Measurements from ENCODE around the gene SAMM50.

The SAMM50 gene

GRCh38 chr22:43955040-43955882 is at the start of gene SAMM50:
Gene SAMM50, plus strand, starts transcription at chr22:43955442. Its CDS starts 136 bp downstream, at chr22:43955578.
- H3K27me3 Mint-ChIP-seq: peaks cover 9% of the 10 kb centered on the region
- H3K9me3 Mint-ChIP-seq: no peaks in the 10 kb centered on the region
- H3K4me1 Mint-ChIP-seq (ENCODE audit: low read depth): peaks cover 33% of the 10 kb centered on the region
- peak within 1 kb of the TSS; percentile 91 for H3K27ac Mint-ChIP-seq
- peaks cover 23% of the 10 kb centered on the region for H3K36me3 Mint-ChIP-seq (ENCODE audit: low read depth)
- intact Hi-C loops (cut with micrococcal nuclease): loop anchor here (5.0 kb wide), 1 partner anchor 143 kb away; the partner anchor contains the start of gene EFCAB6
- peak within 1 kb of the TSS; percentile 93 for H3K4me3 Mint-ChIP-seq

DNA sequence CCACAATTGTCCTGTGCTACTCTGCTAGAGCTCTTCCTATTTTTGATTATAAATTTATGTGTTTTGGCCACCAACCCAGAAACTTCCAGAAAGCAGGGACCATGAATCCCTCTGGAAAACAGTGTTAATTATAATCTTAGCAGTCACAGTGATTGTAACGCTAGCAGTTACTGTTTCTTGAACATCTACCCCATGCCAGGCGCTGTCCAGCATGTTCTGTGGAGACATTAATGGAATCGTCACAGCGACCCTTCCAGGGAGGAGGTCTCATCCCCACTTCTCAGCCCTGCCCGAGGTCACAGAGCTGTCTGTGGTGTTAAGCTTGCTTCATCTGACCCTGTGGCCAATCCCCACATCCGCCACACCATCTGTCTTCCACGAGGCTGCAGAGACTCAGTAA is 49.6 kb upstream of the SAMM50 start:
- Mint-ChIP-seq H3K9me3 (no peaks in the 10 kb centered on the region), H3K36me3 (ENCODE audit: low read depth) (no peaks in the 10 kb centered on the region), H3K27me3 (peaks cover 11% of the 10 kb centered on the region), H3K4me3 (no peak overlapping the region), H3K27ac (no peak overlapping the region), H3K4me1 (ENCODE audit: low read depth) (no peaks in the 10 kb centered on the region)
- intact Hi-C loops (cut with micrococcal nuclease): no loop called here

GRCh38 chr22:43909708-43910107 is 45.5 kb upstream of the SAMM50 start:
- H3K36me3 Mint-ChIP-seq (ENCODE audit: low read depth): no peaks in the 10 kb centered on the region
- H3K4me1 Mint-ChIP-seq (ENCODE audit: low read depth): peaks cover 6% of the 10 kb centered on the region
- peaks cover 22% of the 10 kb centered on the region for H3K27me3 Mint-ChIP-seq
- no peak overlapping the region for H3K27ac Mint-ChIP-seq
- peaks cover 9% of the 10 kb centered on the region for H3K9me3 Mint-ChIP-seq
- no peak overlapping the region for H3K4me3 Mint-ChIP-seq
- intact Hi-C loops (cut with micrococcal nuclease): no loop called here

DNA sequence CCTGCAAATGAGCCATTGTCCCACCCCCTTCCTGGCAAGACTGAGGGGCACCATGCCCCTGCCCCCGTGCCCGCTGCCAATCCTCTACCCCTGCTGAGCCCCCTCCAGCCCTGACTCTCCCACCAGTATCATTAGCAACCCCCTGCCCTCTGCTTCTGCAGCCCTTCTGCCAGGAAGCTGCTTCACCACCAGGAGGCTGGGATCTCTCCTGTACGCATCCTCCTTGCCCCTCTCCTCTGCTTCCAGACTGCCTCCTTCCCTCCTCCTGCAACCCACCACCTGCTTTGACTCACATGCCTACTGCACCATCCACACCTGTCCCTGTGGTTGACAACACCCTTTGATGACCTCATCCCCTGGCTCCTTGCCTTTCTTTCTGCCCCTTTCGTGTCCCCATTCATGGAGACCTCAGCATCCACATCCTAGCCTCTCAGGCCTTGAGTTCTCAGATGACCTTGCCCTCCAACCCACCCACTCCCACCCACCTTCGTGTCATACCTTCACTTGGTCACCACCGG is 45.0 kb upstream of the SAMM50 start:
- H3K36me3 Mint-ChIP-seq (ENCODE audit: low read depth): no peaks in the 10 kb centered on the region
- H3K4me1 Mint-ChIP-seq (ENCODE audit: low read depth): peaks cover 6% of the 10 kb centered on the region
- intact Hi-C loops (cut with micrococcal nuclease): no loop called here
- H3K27ac Mint-ChIP-seq: no peak overlapping the region
- H3K9me3 Mint-ChIP-seq: peaks cover 9% of the 10 kb centered on the region
- no peak overlapping the region for H3K4me3 Mint-ChIP-seq
- H3K27me3 Mint-ChIP-seq: peaks cover 22% of the 10 kb centered on the region

DNA sequence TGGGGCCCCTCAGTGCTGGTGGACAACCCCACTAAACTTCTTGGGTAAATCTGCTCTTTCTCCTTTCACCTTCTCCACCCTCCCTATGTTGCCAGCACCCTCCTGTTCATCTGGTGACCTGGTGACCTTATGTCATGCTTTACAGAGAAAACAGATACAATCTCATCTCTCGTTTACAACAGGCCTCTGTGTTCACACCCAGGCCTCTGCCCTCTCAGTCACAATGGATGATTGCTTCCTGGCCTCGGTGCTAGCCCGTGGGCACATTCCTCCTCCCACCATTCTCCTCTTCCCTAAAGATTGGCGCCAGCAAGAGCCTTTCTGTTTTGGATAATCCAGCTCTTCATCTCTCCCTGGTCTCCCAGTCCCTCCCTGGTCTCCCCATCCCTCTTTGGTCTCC is 43.9 kb upstream of the SAMM50 start:
- Mint-ChIP-seq H3K4me3 (no peak overlapping the region), H3K36me3 (ENCODE audit: low read depth) (no peaks in the 10 kb centered on the region), H3K9me3 (peaks cover 9% of the 10 kb centered on the region), H3K4me1 (ENCODE audit: low read depth) (peaks cover 6% of the 10 kb centered on the region), H3K27ac (no peak overlapping the region), H3K27me3 (peaks cover 22% of the 10 kb centered on the region)
- intact Hi-C loops (cut with micrococcal nuclease): no loop called here

DNA sequence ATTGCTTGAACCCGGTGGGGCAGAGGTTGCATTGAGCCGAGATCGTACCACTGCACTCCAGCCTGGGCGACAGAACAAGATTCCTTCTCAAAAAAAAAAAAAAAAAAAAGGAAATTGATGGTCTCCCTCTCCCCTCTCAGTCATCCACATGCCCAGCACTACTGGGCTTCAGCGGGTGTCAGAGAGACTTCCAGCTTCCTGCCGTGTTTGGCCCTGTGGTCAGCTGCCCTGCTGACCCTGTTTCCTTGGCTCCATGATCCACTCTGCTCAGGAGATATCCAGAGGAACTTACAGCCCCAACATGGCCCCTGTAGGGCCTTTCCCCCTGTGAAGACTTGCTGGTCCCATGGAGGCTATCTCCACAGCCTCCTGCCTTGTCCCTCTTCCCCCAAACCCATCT is 37.7 kb upstream of the SAMM50 start:
- peaks cover 41% of the 10 kb centered on the region for H3K27me3 Mint-ChIP-seq
- H3K4me1 Mint-ChIP-seq (ENCODE audit: low read depth): peaks cover 16% of the 10 kb centered on the region
- no peak overlapping the region for H3K4me3 Mint-ChIP-seq
- no peaks in the 10 kb centered on the region for H3K36me3 Mint-ChIP-seq (ENCODE audit: low read depth)
- intact Hi-C loops (cut with micrococcal nuclease): no loop called here
- H3K27ac Mint-ChIP-seq: no peak overlapping the region
- peaks cover 9% of the 10 kb centered on the region for H3K9me3 Mint-ChIP-seq

GRCh38 chr22:43919106-43919973 is 35.9 kb upstream of the SAMM50 start:
- H3K27ac Mint-ChIP-seq: no peak overlapping the region
- peaks cover 53% of the 10 kb centered on the region for H3K27me3 Mint-ChIP-seq
- H3K4me1 Mint-ChIP-seq (ENCODE audit: low read depth): peaks cover 22% of the 10 kb centered on the region
- H3K4me3 Mint-ChIP-seq: no peak overlapping the region
- no peaks in the 10 kb centered on the region for H3K9me3 Mint-ChIP-seq
- intact Hi-C loops (cut with micrococcal nuclease): no loop called here
- no peaks in the 10 kb centered on the region for H3K36me3 Mint-ChIP-seq (ENCODE audit: low read depth)

GRCh38 chr22:43921370-43921769 is 33.9 kb upstream of the SAMM50 start:
- peaks cover 38% of the 10 kb centered on the region for H3K4me1 Mint-ChIP-seq (ENCODE audit: low read depth)
- H3K27me3 Mint-ChIP-seq: peaks cover 70% of the 10 kb centered on the region
- intact Hi-C loops (cut with micrococcal nuclease): no loop called here
- no peak overlapping the region for H3K4me3 Mint-ChIP-seq
- no peaks in the 10 kb centered on the region for H3K9me3 Mint-ChIP-seq
- no peak overlapping the region for H3K27ac Mint-ChIP-seq
- no peaks in the 10 kb centered on the region for H3K36me3 Mint-ChIP-seq (ENCODE audit: low read depth)

- Mint-ChIP-seq H3K27ac (no peak overlapping the region), H3K36me3 (ENCODE audit: low read depth) (no peaks in the 10 kb centered on the region), H3K27me3 (peaks cover 71% of the 10 kb centered on the region), H3K9me3 (no peaks in the 10 kb centered on the region), H3K4me3 (no peak overlapping the region), H3K4me1 (ENCODE audit: low read depth) (peaks cover 38% of the 10 kb centered on the region)
- intact Hi-C loops (cut with micrococcal nuclease): no loop called here
Measured at GRCh38 chr22:43922123-43922522, 33.1 kb upstream of the SAMM50 start.

- intact Hi-C loops (cut with micrococcal nuclease): no loop called here
- H3K4me3 Mint-ChIP-seq: peak overlapping the region; percentile 82
- peak overlapping the region; percentile 57 for H3K27ac Mint-ChIP-seq
- H3K4me1 Mint-ChIP-seq (ENCODE audit: low read depth): peaks cover 40% of the 10 kb centered on the region
- H3K27me3 Mint-ChIP-seq: peaks cover 63% of the 10 kb centered on the region
- no peaks in the 10 kb centered on the region for H3K9me3 Mint-ChIP-seq
- no peaks in the 10 kb centered on the region for H3K36me3 Mint-ChIP-seq (ENCODE audit: low read depth)
Measured at GRCh38 chr22:43923191-43923590, 32.1 kb upstream of the SAMM50 start.

DNA sequence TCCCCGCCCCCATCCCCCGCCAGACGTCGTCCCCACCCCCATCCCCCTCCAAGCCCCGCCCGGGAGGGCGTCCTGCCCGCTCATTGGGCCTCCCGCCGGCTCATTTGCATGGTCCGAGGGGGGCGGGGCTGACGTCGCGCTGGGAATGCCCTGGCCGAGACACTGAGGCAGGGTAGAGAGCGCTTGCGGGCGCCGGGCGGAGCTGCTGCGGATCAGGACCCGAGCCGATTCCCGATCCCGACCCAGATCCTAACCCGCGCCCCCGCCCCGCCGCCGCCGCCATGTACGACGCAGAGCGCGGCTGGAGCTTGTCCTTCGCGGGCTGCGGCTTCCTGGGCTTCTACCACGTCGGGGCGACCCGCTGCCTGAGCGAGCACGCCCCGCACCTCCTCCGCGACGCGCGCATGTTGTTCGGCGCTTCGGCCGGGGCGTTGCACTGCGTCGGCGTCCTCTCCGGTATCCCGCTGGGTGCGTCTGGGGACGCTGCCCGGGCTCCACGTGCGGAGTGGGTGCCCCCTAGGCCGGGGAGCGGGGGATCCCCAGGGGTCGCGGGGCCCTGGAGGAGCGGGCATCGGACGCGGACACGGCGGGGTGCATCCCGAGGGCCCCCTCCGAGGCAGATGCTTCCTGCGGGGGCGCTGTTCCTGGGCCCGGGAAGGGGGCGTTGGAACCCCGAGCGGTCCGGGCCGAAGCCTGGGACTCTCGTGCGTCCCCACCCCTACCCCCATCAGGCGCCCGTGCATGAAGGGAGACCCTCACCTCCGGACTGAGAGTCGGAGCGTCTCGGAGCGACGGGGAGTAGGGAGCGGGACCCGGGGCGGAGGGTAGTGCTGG is 31.4 kb upstream of the SAMM50 start, which contains the start of gene PNPLA3:
Gene PNPLA3, plus strand, starts transcription at position 175 of the 834 bp plus-strand sequence. Its CDS starts 107 bp downstream, at position 282.
- H3K36me3 Mint-ChIP-seq (ENCODE audit: low read depth): no peaks in the 10 kb centered on the region
- H3K27ac Mint-ChIP-seq: peak within 1 kb of the TSS; percentile 57
- H3K9me3 Mint-ChIP-seq: no peaks in the 10 kb centered on the region
- peak within 1 kb of the TSS; percentile 82 for H3K4me3 Mint-ChIP-seq
- H3K27me3 Mint-ChIP-seq: peaks cover 62% of the 10 kb centered on the region
- intact Hi-C loops (cut with micrococcal nuclease): no loop called here
- peaks cover 46% of the 10 kb centered on the region for H3K4me1 Mint-ChIP-seq (ENCODE audit: low read depth)

DNA sequence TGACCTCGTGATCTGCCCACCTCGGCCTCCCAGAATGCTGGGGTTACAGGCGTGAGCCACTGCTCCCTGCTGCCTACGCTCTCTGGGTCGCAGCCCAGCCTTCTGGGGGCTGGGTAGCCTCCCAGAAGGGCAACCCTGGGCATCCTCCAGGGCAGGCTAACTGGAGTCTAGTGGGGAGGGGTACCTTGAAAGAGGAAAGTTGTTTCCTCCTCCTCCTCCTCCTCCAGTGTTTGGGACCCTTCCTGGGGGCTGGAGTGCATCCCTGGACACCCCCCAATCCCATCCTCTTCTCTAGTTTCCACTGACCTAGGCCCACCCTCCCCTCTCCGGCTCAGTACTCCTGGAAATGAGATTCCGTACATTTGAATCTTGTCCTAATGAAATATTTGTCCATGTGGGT is 30.4 kb upstream of the SAMM50 start:
- intact Hi-C loops (cut with micrococcal nuclease): no loop called here
- H3K27ac Mint-ChIP-seq: no peak overlapping the region
- peak overlapping the region; percentile 60 for H3K4me3 Mint-ChIP-seq

More for the DNA sequence above, 30.4 kb upstream of the SAMM50 start:
- peaks cover 56% of the 10 kb centered on the region for H3K27me3 Mint-ChIP-seq
- H3K4me1 Mint-ChIP-seq (ENCODE audit: low read depth): peaks cover 49% of the 10 kb centered on the region
- H3K9me3 Mint-ChIP-seq: no peaks in the 10 kb centered on the region
- no peaks in the 10 kb centered on the region for H3K36me3 Mint-ChIP-seq (ENCODE audit: low read depth)

All from dendritic cell treated with granulocyte-macrophage colony-stimulating factor and Interleukin-4, amounts not matched to agents 40 ng/mL and 50 ng/mL, for 4 days (primary cell).